ENCODE measurements around the gene CDC42BPB. TPM values are rescaled to one million over a fixed set of nuclear protein-coding genes. Genes with fewer than 3 reads are reported as not detected.

The CDC42BPB gene
- total and polyA plus RNA-seq, 8 donors: 73.4 to 91.4 (median 79.5) TPM

DNA sequence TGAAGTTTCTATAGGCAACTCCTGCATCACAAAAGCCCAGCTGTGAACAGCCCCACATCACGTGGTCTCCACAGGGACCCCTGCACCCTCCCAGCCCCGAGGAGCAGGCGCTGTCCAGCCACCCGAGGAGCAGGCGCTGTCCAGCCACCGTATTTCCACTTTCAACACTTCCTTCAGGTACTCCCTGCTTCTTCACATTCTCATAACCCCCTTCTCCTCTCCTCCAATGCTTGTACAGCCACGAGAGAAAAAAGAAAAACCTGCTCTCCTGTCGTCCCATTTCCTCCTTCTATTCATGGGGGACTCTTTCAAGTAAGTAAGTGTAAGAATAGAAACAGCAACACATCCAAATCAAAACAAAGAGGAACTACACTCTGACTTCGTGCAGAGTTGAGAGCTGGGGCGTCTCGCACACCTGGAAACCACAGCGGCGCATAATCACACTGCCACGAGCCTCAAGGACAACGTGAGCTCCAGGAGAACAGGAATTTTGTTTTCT is 11.9 kb downstream of the CDC42BPB start:
- intact Hi-C loops (cut with DNase I): no loop called here
- peak; percentile 71 for ATAC-seq
- H3K27me3 ChIP-seq: no peaks in the 10 kb centered on the region
- peaks cover 0 to 6% of the 10 kb centered on the region in 2 donors for H3K36me3 ChIP-seq
- TF ChIP-seq CTCF (IDR thresholded peaks at IDR 0.05): no peak
- no peak overlapping the region for H3K4me3 ChIP-seq
- H3K9me3 ChIP-seq: no peaks in the 10 kb centered on the region
- H3K4me1 ChIP-seq: peaks cover 6 to 33% of the 10 kb centered on the region in 2 donors
- DNase-seq: peak in 1 of 4 donors; percentile 27
- no peak overlapping the region for H3K27ac ChIP-seq

DNA sequence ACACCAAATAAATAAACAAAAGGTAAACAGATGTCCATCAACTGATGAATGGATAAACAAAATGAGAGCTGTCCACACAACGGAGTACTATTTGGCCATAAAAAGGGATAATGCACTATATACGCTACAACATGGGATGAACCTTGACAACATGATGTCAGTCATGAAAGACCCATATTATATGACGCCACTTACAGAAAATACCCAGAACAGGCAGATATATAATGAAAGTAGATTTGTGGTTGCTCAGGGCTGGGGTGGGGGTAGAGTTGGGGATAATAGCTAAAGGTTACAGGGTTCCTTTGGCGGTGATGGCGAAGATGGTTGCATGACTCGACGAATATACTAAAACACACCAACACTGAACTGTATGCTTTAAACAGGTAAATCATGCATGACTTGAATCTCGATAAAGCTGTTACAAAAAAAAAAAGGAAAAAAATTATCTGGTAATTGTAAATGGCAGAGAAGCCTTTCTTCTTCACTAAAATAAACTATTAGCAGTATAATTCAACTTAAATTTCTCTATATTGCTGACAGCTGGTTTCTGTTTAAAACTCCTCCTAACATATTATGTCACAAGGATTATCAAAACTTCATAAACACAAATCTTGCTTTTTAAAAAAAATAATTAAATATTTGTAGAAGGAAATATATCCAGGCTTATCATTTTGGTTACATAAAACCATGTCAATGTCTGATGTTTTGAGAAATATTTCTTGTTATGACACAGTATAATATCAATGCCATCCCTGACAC is 13.9 kb downstream of the CDC42BPB start:
- peaks cover 6 to 33% of the 10 kb centered on the region in 2 donors for H3K4me1 ChIP-seq
- no peaks in the 10 kb centered on the region for H3K9me3 ChIP-seq
- intact Hi-C loops (cut with DNase I): no loop called here
- H3K4me3 ChIP-seq: no peak overlapping the region
- ATAC-seq (no peak), DNase-seq (peak in 1 of 4 donors; percentile 42)
- TF ChIP-seq CTCF (IDR thresholded peaks at IDR 0.05): no peak
- H3K27ac ChIP-seq: no peak overlapping the region
- H3K36me3 ChIP-seq: peaks cover 0 to 6% of the 10 kb centered on the region in 2 donors
- no peaks in the 10 kb centered on the region for H3K27me3 ChIP-seq

GRCh38 chr14:103041464-103041863 is 15.9 kb downstream of the CDC42BPB start:
- Histone ChIP-seq H3K27ac (no peak overlapping the region), H3K36me3 (peaks cover 0 to 6% of the 10 kb centered on the region in 2 donors)
- no peak for DNase-seq

DNA sequence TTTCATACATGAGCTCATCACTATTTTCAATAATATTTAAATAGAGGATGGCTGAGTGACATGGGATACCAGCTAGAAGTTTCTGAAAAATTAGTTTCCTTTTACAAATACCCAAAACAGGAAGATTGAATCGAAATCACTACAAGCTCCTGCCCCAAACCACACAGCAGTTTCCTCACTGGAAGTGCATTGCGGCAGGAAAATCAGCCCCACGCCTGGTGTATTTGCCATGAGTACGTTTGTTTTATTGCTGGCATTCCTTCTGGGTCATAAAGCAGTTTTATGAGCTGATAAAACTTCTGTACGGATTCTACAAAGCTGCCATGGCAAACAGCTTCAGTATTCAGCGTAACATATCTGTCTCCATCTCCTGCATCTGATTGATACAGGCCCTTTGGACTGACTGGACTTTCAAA is 23.7 kb downstream of the CDC42BPB start:
- TF ChIP-seq CTCF (IDR thresholded peaks at IDR 0.05): no peak
- H3K4me3 ChIP-seq: no peak overlapping the region
- H3K4me1 ChIP-seq: peaks cover 0 to 6% of the 10 kb centered on the region in 2 donors
- no peaks in the 10 kb centered on the region for H3K36me3 ChIP-seq
- H3K9me3 ChIP-seq: no peaks in the 10 kb centered on the region
- no peaks in the 10 kb centered on the region for H3K27me3 ChIP-seq
- H3K27ac ChIP-seq: no peak overlapping the region
- ATAC-seq: no peak
- intact Hi-C loops (cut with DNase I): no loop called here
- no peak for DNase-seq

More at GRCh38 chr14:103041464-103041863, 15.9 kb downstream of the CDC42BPB start:
- Histone ChIP-seq H3K4me1 (peaks cover 6 to 28% of the 10 kb centered on the region in 2 donors), H3K4me3 (no peak overlapping the region), H3K27me3 (no peaks in the 10 kb centered on the region), H3K9me3 (no peaks in the 10 kb centered on the region)
- intact Hi-C loops (cut with DNase I): no loop called here
- TF ChIP-seq CTCF (IDR thresholded peaks at IDR 0.05): no peak
- ATAC-seq: no peak

DNA sequence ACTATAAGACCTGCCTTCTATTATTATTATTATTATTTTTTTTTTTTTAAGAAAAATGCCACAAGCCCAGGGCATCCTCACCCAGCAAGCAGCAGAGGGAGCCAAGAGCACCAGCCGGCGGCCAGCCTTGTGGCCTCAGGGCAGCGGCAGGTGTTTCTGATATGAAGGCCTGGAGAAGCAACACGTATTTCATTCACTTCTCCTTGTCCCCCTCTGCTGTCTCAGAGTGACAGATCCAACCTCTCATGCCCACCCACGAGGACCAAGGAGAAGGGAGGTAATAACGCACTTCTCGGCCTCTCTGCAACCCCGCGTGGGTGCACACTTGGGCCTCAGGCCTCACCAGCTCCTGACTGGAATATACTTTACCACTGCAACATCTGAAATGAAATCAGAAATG is 25.4 kb downstream of the CDC42BPB start:
- Histone ChIP-seq H3K27me3 (no peaks in the 10 kb centered on the region), H3K27ac (no peak overlapping the region), H3K9me3 (no peaks in the 10 kb centered on the region), H3K4me1 (peaks cover 0 to 14% of the 10 kb centered on the region in 2 donors), H3K4me3 (no peak overlapping the region), H3K36me3 (no peaks in the 10 kb centered on the region)
- ATAC-seq (no peak), DNase-seq (no peak)
- no peak for TF ChIP-seq CTCF (IDR thresholded peaks at IDR 0.05)
- intact Hi-C loops (cut with DNase I): no loop called here

All from left lung (tissue), 10 donors.